Neural cell (in vitro differentiated cells): ENCODE measurements around the gene SCLY. TPM values are rescaled to one million over a fixed set of nuclear protein-coding genes. Genes with fewer than 3 reads are reported as not detected.

Source experiments
- H2AFZ ChIP-seq: fragments of 200-600, 300-800 bp; sonication (generic), shearing (Covaris generic); 2 replicates; pipeline ENCODE4 v1.6.0; 2014; ENCODE audit warnings: low read depth, mild to moderate bottlenecking, antibody characterized with exemption, low read length, moderate library complexity
- H3F3A ChIP-seq: fragments of 200-600 bp; shearing (Covaris generic); 2 replicates; pipeline ENCODE4 v1.6.1; 2016; ENCODE audit warnings: mild to moderate bottlenecking, moderate library complexity, mixed read lengths, antibody characterized with exemption, low read length; ENCODE audit not compliant: insufficient read depth, poor library complexity, severe bottlenecking
- H3K27ac ChIP-seq: fragments of 200-600, 300-800 bp; sonication (generic), shearing (Covaris generic); 2 replicates; pipeline ENCODE4 v1.5.1; 2014; ENCODE audit warnings: mild to moderate bottlenecking, low read length, moderate library complexity
- H3K27me3 ChIP-seq: fragments of 300-800, 200-600 bp; sonication (generic), shearing (Covaris generic); 2 replicates; pipeline ENCODE4 v1.6.0; 2014; ENCODE audit warnings: mild to moderate bottlenecking, low read depth, low read length, moderate library complexity; ENCODE audit not compliant: insufficient read depth
- H3K36me3 ChIP-seq: fragments of 300-800, 200-600 bp; sonication (generic), shearing (Covaris generic); 2 replicates; pipeline ENCODE4 v1.5.1; 2014; ENCODE audit warnings: mild to moderate bottlenecking, antibody characterized with exemption, low read length, moderate library complexity; ENCODE audit not compliant: insufficient read depth
- H3K4me2 ChIP-seq: fragments of 300-800, 200-600 bp; sonication (generic), shearing (Covaris generic); 2 replicates; pipeline ENCODE4 v1.6.0; 2014; ENCODE audit warnings: mild to moderate bottlenecking, low read length
- H3K4me3 ChIP-seq: fragments of 300-800, 200-600 bp; sonication (generic), shearing (Covaris generic); 2 replicates; pipeline ENCODE4 v1.5.1; 2014; ENCODE audit warnings: mild to moderate bottlenecking, low read length, moderate library complexity
- H3K79me2 ChIP-seq: fragments of 200-600 bp; shearing (Covaris generic); replicated peaks from 2 replicates; pipeline ENCODE4 v1.6.0; 2014; ENCODE audit warnings: mild to moderate bottlenecking, low read length, moderate library complexity; ENCODE audit not compliant: insufficient read depth
- H3K9ac ChIP-seq: fragments of 300-800, 200-600 bp; sonication (generic), shearing (Covaris generic); 2 replicates; pipeline ENCODE4 v1.6.1; 2016; ENCODE audit warnings: mild to moderate bottlenecking, low read length, mixed read lengths
- H3K9me2 ChIP-seq: fragments of 200-600 bp; shearing (Covaris generic); 2 replicates; pipeline ENCODE4 v1.6.1; 2016; ENCODE audit warnings: mild to moderate bottlenecking, low read length, mixed read lengths; ENCODE audit not compliant: insufficient read depth
- H3K9me3 ChIP-seq: fragments of 200-600, 300-800 bp; sonication (generic), shearing (Covaris generic); 2 replicates; pipeline ENCODE4 v1.6.1; 2016; ENCODE audit warnings: mild to moderate bottlenecking, mixed run types, low read length, moderate library complexity, mixed read lengths
- H4K20me1 ChIP-seq: fragments of 200-600 bp; shearing (Covaris generic); 2 replicates; pipeline ENCODE4 v1.6.1; 2016; ENCODE audit warnings: mild to moderate bottlenecking, mixed run types; ENCODE audit not compliant: insufficient read depth
- CTCF ChIP-seq: fragments of 450-650 bp; IDR thresholded peaks from 2 replicates; pipeline ENCODE4 v1.5.1; 2014; ENCODE audit warnings: antibody characterized with exemption, mild to moderate bottlenecking, moderate library complexity; ENCODE audit not compliant: poor library complexity, severe bottlenecking
- EP300 ChIP-seq: fragments of 450-650 bp; conservative IDR thresholded peaks from 2 replicates; pipeline ENCODE4 v1.6.1; 2014; ENCODE audit warnings: antibody characterized with exemption, mild to moderate bottlenecking, moderate library complexity; ENCODE audit not compliant: poor library complexity, severe bottlenecking
- EZH2 ChIP-seq: fragments of 200-600, 300-800 bp; shearing (Covaris generic), sonication (generic); IDR thresholded peaks from 2 replicates; pipeline ENCODE4 v1.6.1; 2014; ENCODE audit warnings: antibody characterized with exemption, low read length, borderline replicate concordance, mild to moderate bottlenecking; ENCODE audit not compliant: insufficient read depth, poor library complexity, severe bottlenecking
- MXI1 ChIP-seq: fragments of 450-650 bp; conservative IDR thresholded peaks from 2 replicates; pipeline ENCODE4 v1.6.1; 2014; ENCODE audit warnings: antibody characterized with exemption, mild to moderate bottlenecking; ENCODE audit not compliant: poor library complexity, severe bottlenecking
- POLR2AphosphoS5 ChIP-seq: IDR thresholded peaks from 2 replicates; pipeline ENCODE4 v1.6.1; 2012
- RAD21 ChIP-seq: fragments of 450-650 bp; conservative IDR thresholded peaks from 2 replicates; pipeline ENCODE4 v1.6.1; 2014; ENCODE audit warnings: antibody characterized with exemption, mild to moderate bottlenecking, moderate library complexity
- REST ChIP-seq: IDR thresholded peaks from 2 replicates; pipeline ENCODE4 v1.6.1; 2012; ENCODE audit warnings: borderline replicate concordance
- SMC3 ChIP-seq: fragments of 450-650 bp; conservative IDR thresholded peaks from 2 replicates; pipeline ENCODE4 v1.6.1; 2014; ENCODE audit warnings: antibody characterized with exemption, mild to moderate bottlenecking, moderate library complexity; ENCODE audit not compliant: poor library complexity
- TAF1 ChIP-seq: IDR thresholded peaks from 2 replicates; pipeline ENCODE4 v1.6.1; 2012; ENCODE audit warnings: low read depth
- polyA plus RNA-seq: library from polyadenylated mRNA; depleted of rRNA; stranded (reverse); fragments of >200 nt; gene quantifications from 2 replicates; pipeline ENCODE4 v1.2.3, GENCODE V29; 2014

Gene SCLY
- polyA plus RNA-seq, 1 donor from 2014 or later, result 15.9 TPM

GRCh38 chr2:238084761-238085160, 24.0 kb downstream of the SCLY start:
- H3K36me3 ChIP-seq, result no peaks in the 10 kb centered on the region
- H3K9me3 ChIP-seq, result no peaks in the 10 kb centered on the region
- no peak overlapping the region for H2AFZ ChIP-seq
- H3K4me2 ChIP-seq, result no peak overlapping the region
- H3K9me2 ChIP-seq, result no peaks in the 10 kb centered on the region
- no peaks in the 10 kb centered on the region for H3K79me2 ChIP-seq
- TF ChIP-seq TAF1 (no peak), REST (no peak), EZH2 (no peak), RAD21 (no peak), POLR2AphosphoS5 (no peak), EP300 (no peak), MXI1 (no peak), SMC3 (no peak), CTCF (no peak)
- no peaks in the 10 kb centered on the region for H3K27me3 ChIP-seq
- H3K4me3 ChIP-seq, result no peak overlapping the region
- H4K20me1 ChIP-seq, result no peaks in the 10 kb centered on the region
- no peak overlapping the region for H3K27ac ChIP-seq
- H3F3A ChIP-seq, result no peaks in the 10 kb centered on the region
- no peak overlapping the region for H3K9ac ChIP-seq

GRCh38 chr2:238085899-238086298, 25.1 kb downstream of the SCLY start:
- H3K9me2 ChIP-seq, result no peaks in the 10 kb centered on the region
- no peaks in the 10 kb centered on the region for H3F3A ChIP-seq
- H4K20me1 ChIP-seq, result no peaks in the 10 kb centered on the region
- no peak for TF ChIP-seq CTCF
- no peak for TF ChIP-seq EZH2
- no peak for TF ChIP-seq TAF1
- no peak for TF ChIP-seq MXI1
- no peak for TF ChIP-seq REST
- TF ChIP-seq POLR2AphosphoS5, result no peak
- TF ChIP-seq SMC3, result no peak
- TF ChIP-seq EP300, result no peak
- no peaks in the 10 kb centered on the region for H3K79me2 ChIP-seq
- H3K9ac ChIP-seq, result no peak overlapping the region
- H3K9me3 ChIP-seq, result no peaks in the 10 kb centered on the region
- no peaks in the 10 kb centered on the region for H3K36me3 ChIP-seq
- no peaks in the 10 kb centered on the region for H3K27me3 ChIP-seq
- H3K4me2 ChIP-seq, result no peak overlapping the region
- no peak overlapping the region for H2AFZ ChIP-seq
- no peak overlapping the region for H3K4me3 ChIP-seq
- no peak overlapping the region for H3K27ac ChIP-seq
